Inferior parietal cortex (tissue), 1 donor: ENCODE results near the gene SMTNL1.
"Not testable (repeated sequence)": the region's sequence is repeated elsewhere in the genome, so short reads cannot be mapped to it uniquely, and the experiment has no call there.

ENCODE experiments used
- DNase-seq: peaks from one replicate; pipeline ENCODE4 v3.0.0-alpha.2; 2016; ENCODE audit errors: extremely low spot score

Gene SMTNL1

GRCh38 chr11:57508341-57509170 lies 28.8 kb upstream of the SMTNL1 start:
- no peak for DNase-seq

GRCh38 chr11:57511741-57512430 lies 25.5 kb upstream of the SMTNL1 start:
- DNase-seq: no peak

- DNase-seq: no peak
Measured at GRCh38 chr11:57512646-57513451, 24.5 kb upstream of the SMTNL1 start.

GRCh38 chr11:57513452-57513795 lies 24.0 kb upstream of the SMTNL1 start:
- DNase-seq: no peak

GRCh38 chr11:57513911-57514537 lies 23.4 kb upstream of the SMTNL1 start:
- DNase-seq: no peak

DNA sequence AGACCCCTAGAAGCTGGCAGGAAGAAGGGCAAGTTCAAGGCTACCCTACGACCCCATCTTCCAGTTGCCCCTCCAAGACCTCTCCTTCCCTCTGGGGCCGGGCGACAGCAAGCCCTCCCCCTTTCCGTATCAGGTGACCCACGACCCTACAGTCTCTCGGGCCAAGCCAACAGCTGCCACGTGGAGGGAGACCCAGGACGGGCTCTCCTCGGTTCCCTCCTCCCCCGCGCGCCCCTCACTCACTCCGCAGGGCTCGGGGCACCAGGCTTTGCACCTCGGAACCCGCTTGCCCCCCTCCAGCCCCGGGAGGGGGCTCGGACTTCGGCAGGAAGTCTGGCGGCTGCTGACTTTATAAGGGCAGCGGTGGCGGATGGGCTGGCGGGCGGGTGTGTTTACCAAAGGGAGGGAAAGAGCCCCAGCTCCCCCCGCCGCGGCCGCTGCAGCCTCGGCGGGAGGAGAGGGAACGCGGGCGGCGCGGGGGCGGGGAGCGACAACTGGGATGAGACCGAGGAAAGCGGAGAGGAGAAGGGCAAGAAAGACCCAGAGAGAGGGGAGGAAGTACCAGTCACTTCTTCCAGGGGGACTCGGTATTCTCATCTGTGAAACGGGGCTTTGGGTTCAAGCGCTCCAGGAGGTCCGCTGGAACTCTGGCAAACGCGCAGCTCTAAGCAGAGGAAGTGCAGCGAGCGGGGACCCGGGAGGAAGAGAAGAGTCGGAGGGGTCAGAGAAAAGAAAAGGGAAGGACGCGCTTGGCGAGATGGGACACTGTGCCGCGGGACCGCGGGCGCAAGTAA lies 22.7 kb upstream of the SMTNL1 start:
- no peak for DNase-seq

GRCh38 chr11:57515332-57516060 lies 21.9 kb upstream of the SMTNL1 start, which contains the start of gene SLC43A1:
Gene SLC43A1, minus strand, starts transcription at chr11:57515702. Its CDS starts 1,591 bp downstream, at chr11:57514111.
- DNase-seq: no peak

DNA sequence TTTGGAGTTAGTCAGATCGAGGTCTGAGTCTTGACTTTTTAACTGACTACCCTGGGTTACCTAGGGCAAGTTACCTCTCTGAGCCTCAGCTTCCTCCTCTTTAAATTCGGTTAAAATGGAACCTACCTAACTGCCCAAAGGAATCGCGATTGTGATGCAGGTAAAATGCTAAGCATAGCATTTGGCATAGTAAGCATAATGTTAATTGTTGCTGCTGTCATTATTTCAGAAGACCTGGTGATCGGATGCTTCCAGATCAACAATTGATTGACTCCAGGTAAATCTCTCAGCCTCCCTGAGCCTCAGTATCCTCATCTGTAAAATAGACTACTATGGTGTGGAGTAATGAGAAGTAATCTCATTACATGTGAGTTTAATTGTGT lies 21.3 kb upstream of the SMTNL1 start:
- DNase-seq: no peak

DNA sequence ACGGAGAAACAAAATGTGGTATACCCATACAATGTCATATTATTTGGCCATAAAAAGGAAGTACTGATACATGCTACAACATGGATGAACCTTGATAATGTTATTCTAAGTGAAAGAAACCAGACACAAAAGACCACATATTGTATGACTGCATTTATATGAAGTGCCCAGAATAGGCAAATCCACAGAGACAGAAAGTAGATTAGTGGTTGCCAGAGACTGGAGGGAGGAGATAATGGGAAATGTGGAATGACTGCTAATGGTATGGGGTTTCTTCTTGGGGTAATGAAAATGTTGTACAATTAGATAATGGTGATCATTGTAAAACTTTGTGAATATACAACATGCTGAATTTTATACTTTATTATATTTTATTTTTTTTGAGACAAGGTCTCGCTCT lies 16.3 kb upstream of the SMTNL1 start:
- no peak for DNase-seq

- DNase-seq: no peak
Measured at GRCh38 chr11:57523419-57523818, 14.0 kb upstream of the SMTNL1 start.

DNA sequence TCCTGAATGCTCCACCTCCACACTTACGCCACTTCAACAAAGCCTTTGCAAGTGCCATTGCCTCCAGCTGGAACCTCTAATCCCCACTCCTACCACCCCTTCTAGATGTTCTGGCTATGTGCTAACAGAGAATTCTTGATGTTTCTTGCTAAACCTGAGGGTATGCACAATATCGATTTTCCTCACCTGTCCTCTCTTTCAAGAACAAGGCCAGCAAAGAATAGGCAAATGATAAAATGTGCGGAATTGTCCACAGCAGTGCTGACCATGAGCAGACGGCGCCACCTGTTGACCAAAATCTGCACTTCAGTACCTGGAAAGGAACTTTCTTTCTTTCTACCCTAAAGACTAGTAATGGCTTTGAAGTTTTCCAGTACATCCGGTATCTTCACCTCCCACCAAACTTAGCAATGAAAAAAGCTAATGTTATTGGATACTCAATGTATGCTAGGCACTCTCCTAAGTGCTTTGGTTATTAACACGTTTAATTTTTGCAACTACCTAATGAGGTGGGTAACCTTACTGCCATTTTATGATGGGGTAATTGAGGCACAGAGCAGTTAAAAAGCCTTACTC lies 10.3 kb upstream of the SMTNL1 start:
- DNase-seq: peak; percentile 85

- no peak for DNase-seq
Measured at GRCh38 chr11:57529012-57529411, 8.4 kb upstream of the SMTNL1 start.

DNA sequence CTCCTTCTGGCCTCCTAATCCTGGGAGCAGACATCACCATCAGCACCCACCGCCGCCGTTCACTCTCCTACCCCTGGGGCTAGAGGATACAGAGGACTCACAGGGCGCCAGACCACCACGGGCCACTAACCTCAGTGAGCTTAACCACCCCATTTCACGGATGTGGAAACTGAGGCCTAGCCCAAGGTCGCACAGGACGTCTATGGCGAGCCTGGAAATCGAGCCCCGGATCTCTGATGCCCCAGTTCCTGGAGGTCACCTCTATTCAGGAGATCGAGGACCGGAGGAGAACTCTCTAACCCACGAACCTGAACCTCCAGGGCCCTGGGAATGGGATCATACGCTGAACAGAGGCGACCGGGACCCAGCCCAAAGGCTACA lies 7.2 kb upstream of the SMTNL1 start:
- DNase-seq: no peak

DNA sequence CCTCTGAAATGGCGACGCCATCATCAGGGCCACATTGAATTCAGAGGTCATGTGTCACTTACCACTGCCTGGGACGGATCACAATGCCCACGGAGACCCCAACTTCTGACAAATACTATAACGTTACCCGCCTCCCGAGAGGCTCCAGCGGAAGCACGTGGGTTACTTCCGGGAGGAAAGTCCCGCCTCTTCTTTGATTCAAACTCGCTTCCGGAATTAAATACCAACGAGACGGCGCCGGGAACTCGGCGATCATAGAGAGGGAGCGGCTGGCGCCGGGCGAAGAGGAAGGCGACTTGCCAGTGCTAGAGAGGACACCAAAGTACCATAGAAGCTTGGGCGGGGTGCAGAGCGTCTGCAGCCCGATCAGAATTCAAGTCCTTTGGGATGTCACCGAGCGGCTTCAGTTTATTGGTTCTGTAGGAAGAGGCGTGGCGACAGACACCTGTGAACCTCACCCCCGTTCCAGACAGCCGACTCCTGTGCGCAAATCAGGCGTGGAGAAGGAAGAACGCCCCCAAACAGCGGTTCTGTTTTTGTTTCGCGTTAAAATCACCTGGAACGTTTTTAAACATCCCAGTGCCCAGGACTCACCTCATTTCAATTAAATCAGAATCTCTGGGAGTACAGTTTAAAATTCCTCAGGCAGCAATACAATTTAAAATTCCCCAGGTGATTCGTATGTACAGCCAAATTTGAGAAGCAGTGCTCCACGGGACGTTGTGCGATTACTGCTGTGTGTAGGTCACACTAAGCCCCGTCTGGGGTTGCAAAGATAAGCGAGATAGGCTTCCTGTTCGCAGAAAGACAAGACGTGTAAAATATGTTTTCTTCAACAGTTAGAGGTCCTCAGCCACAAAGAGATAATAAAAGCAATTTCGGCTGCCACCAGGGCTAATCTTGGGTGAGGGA lies 6.5 kb upstream of the SMTNL1 start, which contains the start of gene TIMM10:
TSS of gene TIMM10 (minus strand) at position 159 of the 912 bp plus-strand sequence. CDS start 565 bp downstream, outside the sequence.
- peak; percentile 98 for DNase-seq

GRCh38 chr11:57534449-57534848 lies 2.9 kb upstream of the SMTNL1 start:
- not testable (repeated sequence) for DNase-seq

DNA sequence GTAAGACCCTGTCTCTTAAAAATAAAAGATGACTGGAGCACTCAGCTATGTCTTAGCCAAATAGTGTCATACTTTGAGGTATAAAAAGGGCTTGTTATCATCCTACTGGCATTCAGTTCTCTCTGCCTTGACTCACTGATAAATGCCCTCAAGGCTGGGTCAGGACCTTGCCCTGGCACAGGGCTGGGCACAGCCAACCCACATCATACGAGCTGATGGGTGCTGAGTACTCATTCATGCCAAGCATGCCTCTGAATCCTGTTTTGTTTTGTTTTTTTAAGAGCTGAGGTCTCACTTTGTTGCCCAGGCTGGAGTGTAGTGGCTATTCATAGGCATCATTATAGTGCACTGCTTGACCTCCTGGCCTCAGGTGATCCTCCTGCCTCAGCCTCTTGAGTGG lies 1.9 kb downstream of the SMTNL1 start:
- no peak for DNase-seq

DNA sequence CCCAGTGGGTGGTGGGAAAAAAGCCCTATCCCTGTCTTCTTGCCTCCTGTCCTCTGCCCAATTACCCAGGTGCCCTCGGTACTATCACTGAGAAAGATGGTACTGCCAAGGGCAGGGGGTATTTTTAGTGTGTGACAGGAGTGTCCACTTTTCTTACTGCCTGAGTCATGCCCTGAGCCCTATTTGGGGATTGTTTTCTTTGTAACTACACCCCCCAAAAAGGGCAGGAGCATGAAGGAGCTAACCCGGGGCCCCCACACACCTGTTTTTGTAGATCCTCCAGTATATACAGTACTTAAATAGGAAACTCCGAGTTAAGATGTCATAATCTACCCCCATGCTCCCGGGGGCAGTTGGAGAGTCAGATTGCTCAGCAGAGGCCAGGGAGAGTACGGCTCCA lies 3.8 kb downstream of the SMTNL1 start:
- no peak for DNase-seq

DNA sequence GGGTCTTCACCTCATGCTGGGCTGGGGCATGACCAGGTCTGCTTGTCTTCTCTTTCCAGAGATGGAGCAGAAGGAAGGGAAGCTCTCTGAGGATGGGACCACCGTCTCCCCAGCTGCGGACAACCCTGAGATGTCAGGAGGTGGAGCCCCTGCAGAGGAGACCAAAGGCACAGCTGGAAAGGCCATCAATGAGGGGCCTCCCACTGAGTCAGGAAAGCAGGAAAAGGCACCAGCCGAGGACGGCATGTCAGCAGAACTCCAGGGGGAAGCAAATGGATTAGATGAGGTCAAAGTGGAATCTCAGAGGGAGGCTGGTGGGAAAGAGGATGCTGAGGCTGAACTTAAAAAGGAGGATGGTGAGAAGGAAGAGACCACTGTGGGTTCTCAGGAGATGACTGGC lies 5.2 kb downstream of the SMTNL1 start:
- no peak for DNase-seq

- no peak for DNase-seq
Measured at GRCh38 chr11:57543593-57543992, 6.2 kb downstream of the SMTNL1 start.
